ENCODE results near the gene JAKMIP3. TPM values are rescaled to one million over a fixed set of nuclear protein-coding genes. Genes with fewer than 3 reads are reported as not detected.

JAKMIP3 gene
- polyA plus RNA-seq, 1 donor, result 0.45 TPM

- Histone ChIP-seq H3K27me3 (ENCODE audit: control insufficient read depth, insufficient read depth, low read length) (peaks cover 51% of the 10 kb centered on the region), H3K9me3 (ENCODE audit: control insufficient read depth, low read depth, low read length) (no peaks in the 10 kb centered on the region), H3K4me3 (ENCODE audit: low read length) (no peak overlapping the region), H3K4me1 (ENCODE audit: control insufficient read depth, insufficient read depth, low read length) (no peaks in the 10 kb centered on the region), H3K36me3 (ENCODE audit: control insufficient read depth, insufficient read depth, low read length) (no peaks in the 10 kb centered on the region), H3K27ac (ENCODE audit: low read length) (no peak overlapping the region)
- no peak for DNase-seq
- no CpG with 5 or more reads among the region's 22 CpGs for WGBS (ENCODE audit: insufficient coverage, low lambda C conversion rate)
Observed at GRCh38 chr10:132043861-132044695, 21.7 kb upstream of the JAKMIP3 start.

- no peak overlapping the region for H3K27ac ChIP-seq (ENCODE audit: low read length)
- WGBS (ENCODE audit: insufficient coverage, low lambda C conversion rate), result no CpG with 5 or more reads among the region's 18 CpGs
- H3K9me3 ChIP-seq (ENCODE audit: control insufficient read depth, low read depth, low read length), result no peaks in the 10 kb centered on the region
- H3K36me3 ChIP-seq (ENCODE audit: control insufficient read depth, insufficient read depth, low read length), result no peaks in the 10 kb centered on the region
- DNase-seq, result no peak
- no peak overlapping the region for H3K4me3 ChIP-seq (ENCODE audit: low read length)
- no peaks in the 10 kb centered on the region for H3K4me1 ChIP-seq (ENCODE audit: control insufficient read depth, insufficient read depth, low read length)
- peaks cover 44% of the 10 kb centered on the region for H3K27me3 ChIP-seq (ENCODE audit: control insufficient read depth, insufficient read depth, low read length)
Observed at GRCh38 chr10:132044803-132045202, 20.9 kb upstream of the JAKMIP3 start.

- no CpG with 5 or more reads among the region's 9 CpGs for WGBS (ENCODE audit: insufficient coverage, low lambda C conversion rate)
- peaks cover 42% of the 10 kb centered on the region for H3K27me3 ChIP-seq (ENCODE audit: control insufficient read depth, insufficient read depth, low read length)
Observed at GRCh38 chr10:132045324-132045723, 20.4 kb upstream of the JAKMIP3 start.

GRCh38 chr10:132047575-132048293 is 18.0 kb upstream of the JAKMIP3 start:
- DNase-seq, result no peak
- no peak overlapping the region for H3K27ac ChIP-seq (ENCODE audit: low read length)
- WGBS (ENCODE audit: insufficient coverage, low lambda C conversion rate), result no CpG with 5 or more reads among the region's 42 CpGs
- no peaks in the 10 kb centered on the region for H3K4me1 ChIP-seq (ENCODE audit: control insufficient read depth, insufficient read depth, low read length)
- H3K9me3 ChIP-seq (ENCODE audit: control insufficient read depth, low read depth, low read length), result peaks cover 13% of the 10 kb centered on the region
- H3K36me3 ChIP-seq (ENCODE audit: control insufficient read depth, insufficient read depth, low read length), result no peaks in the 10 kb centered on the region
- H3K27me3 ChIP-seq (ENCODE audit: control insufficient read depth, insufficient read depth, low read length), result peaks cover 30% of the 10 kb centered on the region
- H3K4me3 ChIP-seq (ENCODE audit: low read length), result no peak overlapping the region

More at GRCh38 chr10:132045324-132045723, 20.4 kb upstream of the JAKMIP3 start:
- no peak overlapping the region for H3K27ac ChIP-seq (ENCODE audit: low read length)
- H3K9me3 ChIP-seq (ENCODE audit: control insufficient read depth, low read depth, low read length), result no peaks in the 10 kb centered on the region
- H3K36me3 ChIP-seq (ENCODE audit: control insufficient read depth, insufficient read depth, low read length), result no peaks in the 10 kb centered on the region
- H3K4me3 ChIP-seq (ENCODE audit: low read length), result no peak overlapping the region
- DNase-seq, result no peak
- no peaks in the 10 kb centered on the region for H3K4me1 ChIP-seq (ENCODE audit: control insufficient read depth, insufficient read depth, low read length)

- WGBS (ENCODE audit: insufficient coverage, low lambda C conversion rate), result no CpG with 5 or more reads among the region's 7 CpGs
- no peaks in the 10 kb centered on the region for H3K4me1 ChIP-seq (ENCODE audit: control insufficient read depth, insufficient read depth, low read length)
- H3K27me3 ChIP-seq (ENCODE audit: control insufficient read depth, insufficient read depth, low read length), result peaks cover 25% of the 10 kb centered on the region
- no peaks in the 10 kb centered on the region for H3K36me3 ChIP-seq (ENCODE audit: control insufficient read depth, insufficient read depth, low read length)
- H3K4me3 ChIP-seq (ENCODE audit: low read length), result no peak overlapping the region
- no peak for DNase-seq
- peaks cover 13% of the 10 kb centered on the region for H3K9me3 ChIP-seq (ENCODE audit: control insufficient read depth, low read depth, low read length)
- H3K27ac ChIP-seq (ENCODE audit: low read length), result no peak overlapping the region
Observed at GRCh38 chr10:132048294-132048667, 17.5 kb upstream of the JAKMIP3 start.

- Histone ChIP-seq H3K27ac (ENCODE audit: low read length) (no peak overlapping the region), H3K27me3 (ENCODE audit: control insufficient read depth, insufficient read depth, low read length) (peaks cover 6% of the 10 kb centered on the region), H3K4me1 (ENCODE audit: control insufficient read depth, insufficient read depth, low read length) (no peaks in the 10 kb centered on the region), H3K9me3 (ENCODE audit: control insufficient read depth, low read depth, low read length) (peaks cover 13% of the 10 kb centered on the region), H3K36me3 (ENCODE audit: control insufficient read depth, insufficient read depth, low read length) (no peaks in the 10 kb centered on the region), H3K4me3 (ENCODE audit: low read length) (no peak overlapping the region)
- DNase-seq, result no peak
- no CpG with 5 or more reads among the region's 11 CpGs for WGBS (ENCODE audit: insufficient coverage, low lambda C conversion rate)
Observed at GRCh38 chr10:132050191-132050590, 15.6 kb upstream of the JAKMIP3 start.

GRCh38 chr10:132052124-132052523 is 13.6 kb upstream of the JAKMIP3 start:
- DNase-seq, result no peak
- no peaks in the 10 kb centered on the region for H3K4me1 ChIP-seq (ENCODE audit: control insufficient read depth, insufficient read depth, low read length)
- no CpG with 5 or more reads among the region's 1 CpG for WGBS (ENCODE audit: insufficient coverage, low lambda C conversion rate)

GRCh38 chr10:132054564-132054963 is 11.2 kb upstream of the JAKMIP3 start:
- Histone ChIP-seq H3K4me3 (ENCODE audit: low read length) (no peak overlapping the region), H3K36me3 (ENCODE audit: control insufficient read depth, insufficient read depth, low read length) (no peaks in the 10 kb centered on the region), H3K27me3 (ENCODE audit: control insufficient read depth, insufficient read depth, low read length) (peaks cover 3% of the 10 kb centered on the region), H3K9me3 (ENCODE audit: control insufficient read depth, low read depth, low read length) (peaks cover 13% of the 10 kb centered on the region), H3K4me1 (ENCODE audit: control insufficient read depth, insufficient read depth, low read length) (no peaks in the 10 kb centered on the region), H3K27ac (ENCODE audit: low read length) (no peak overlapping the region)
- no peak for DNase-seq
- no CpG with 5 or more reads among the region's 9 CpGs for WGBS (ENCODE audit: insufficient coverage, low lambda C conversion rate)

More at GRCh38 chr10:132052124-132052523, 13.6 kb upstream of the JAKMIP3 start:
- Histone ChIP-seq H3K4me3 (ENCODE audit: low read length) (no peak overlapping the region), H3K27ac (ENCODE audit: low read length) (no peak overlapping the region), H3K9me3 (ENCODE audit: control insufficient read depth, low read depth, low read length) (peaks cover 13% of the 10 kb centered on the region), H3K27me3 (ENCODE audit: control insufficient read depth, insufficient read depth, low read length) (peaks cover 3% of the 10 kb centered on the region), H3K36me3 (ENCODE audit: control insufficient read depth, insufficient read depth, low read length) (no peaks in the 10 kb centered on the region)

GRCh38 chr10:132055616-132056015 is 10.1 kb upstream of the JAKMIP3 start:
- Histone ChIP-seq H3K27me3 (ENCODE audit: control insufficient read depth, insufficient read depth, low read length) (no peaks in the 10 kb centered on the region), H3K4me3 (ENCODE audit: low read length) (no peak overlapping the region), H3K9me3 (ENCODE audit: control insufficient read depth, low read depth, low read length) (peaks cover 13% of the 10 kb centered on the region), H3K4me1 (ENCODE audit: control insufficient read depth, insufficient read depth, low read length) (no peaks in the 10 kb centered on the region), H3K27ac (ENCODE audit: low read length) (no peak overlapping the region), H3K36me3 (ENCODE audit: control insufficient read depth, insufficient read depth, low read length) (no peaks in the 10 kb centered on the region)
- DNase-seq, result no peak
- 100% methylated on average over 1 of the region's 6 CpGs for WGBS (ENCODE audit: insufficient coverage, low lambda C conversion rate)

GRCh38 chr10:132056663-132057062 is 9.1 kb upstream of the JAKMIP3 start:
- no peak for DNase-seq
- H3K27ac ChIP-seq (ENCODE audit: low read length), result no peak overlapping the region
- no peaks in the 10 kb centered on the region for H3K36me3 ChIP-seq (ENCODE audit: control insufficient read depth, insufficient read depth, low read length)
- peaks cover 9% of the 10 kb centered on the region for H3K9me3 ChIP-seq (ENCODE audit: control insufficient read depth, low read depth, low read length)
- H3K4me3 ChIP-seq (ENCODE audit: low read length), result no peak overlapping the region
- H3K27me3 ChIP-seq (ENCODE audit: control insufficient read depth, insufficient read depth, low read length), result peaks cover 2% of the 10 kb centered on the region
- no peaks in the 10 kb centered on the region for H3K4me1 ChIP-seq (ENCODE audit: control insufficient read depth, insufficient read depth, low read length)
- WGBS (ENCODE audit: insufficient coverage, low lambda C conversion rate), result no CpG with 5 or more reads among the region's 9 CpGs

All from large intestine (tissue), 3 donors.